K562 (cell line): ENCODE measurements around the gene KISS1R. TPM values are rescaled to one million over a fixed set of nuclear protein-coding genes. Genes with fewer than 3 reads are reported as not detected.

ENCODE experiments used
- BCL6 ChIP-seq: fragments of 250-450 bp; sonication (Bioruptor Pico); IDR thresholded peaks from 2 replicates; pipeline ENCODE4 v1.4.0; 2020
- CBX8 ChIP-seq: fragments of 200-600 bp; sonication (generic); IDR thresholded peaks from 2 replicates; pipeline ENCODE4 v1.6.1; 2012; ENCODE audit warnings: borderline replicate concordance, mixed run types, low read depth, mild to moderate bottlenecking, moderate library complexity, mixed read lengths, low read length, control low read depth, inconsistent platforms; ENCODE audit not compliant: poor library complexity, severe bottlenecking; ENCODE audit errors: extremely low read depth
- HCFC1 ChIP-seq: IDR thresholded peaks from 2 replicates; pipeline ENCODE4 v1.6.1; 2012; ENCODE audit warnings: low read depth, low read length, improper control_type of control experiment
- LCOR ChIP-seq: sonication (generic); formaldehyde crosslinking; IDR thresholded peaks from 2 replicates; pipeline ENCODE4 v1.8.0; 2022; ENCODE audit warnings: mild to moderate bottlenecking, missing genetic modification reagents
- NUFIP1 ChIP-seq: fragments of 450-650 bp; IDR thresholded peaks from 2 replicates; pipeline ENCODE4 v1.6.1; 2018; ENCODE audit not compliant: partially characterized antibody
- PYGO2 ChIP-seq: fragments of 450-650 bp; IDR thresholded peaks from 2 replicates; pipeline ENCODE4 v1.6.1; 2016; ENCODE audit warnings: mild to moderate bottlenecking, missing genetic modification characterization, moderate library complexity, missing compliant biosample characterization
- SPI1 ChIP-seq: IDR thresholded peaks from 2 replicates; pipeline ENCODE4 v1.6.1; 2011; ENCODE audit warnings: low read depth, low read length, control low read depth, borderline replicate concordance
- SRSF1 ChIP-seq: fragments of 200-400 bp; formaldehyde crosslinking; IDR thresholded peaks from 2 replicates; pipeline ENCODE4 v1.6.1; 2017; ENCODE audit warnings: mild to moderate bottlenecking, low read depth, low read length, moderate library complexity
- TAF15 ChIP-seq: fragments of 200-400 bp; formaldehyde crosslinking; IDR thresholded peaks from 2 replicates; pipeline ENCODE4 v1.6.1; 2017; ENCODE audit warnings: mild to moderate bottlenecking, low read depth, low read length, moderate library complexity
- TARDBP ChIP-seq: fragments of 450-650 bp; IDR thresholded peaks from 2 replicates; pipeline ENCODE4 v1.6.1; 2016
- TEAD1 ChIP-seq, 2 experiments: fragments of 450-650 bp in 1 of 2; sonication (generic) in 1 of 2; formaldehyde crosslinking; IDR thresholded peaks; 2 replicates each; pipeline versions ENCODE4 v1.4.0 to v1.8.0; 2020 to 2022; ENCODE audit warnings: mild to moderate bottlenecking in 2 of 2, missing genetic modification reagents in 1 of 2
- ZBTB49 ChIP-seq: sonication (generic); formaldehyde crosslinking; IDR thresholded peaks from 2 replicates; pipeline ENCODE4 v1.8.0; 2022; ENCODE audit warnings: missing genetic modification reagents, mild to moderate bottlenecking, borderline replicate concordance
- ZKSCAN1 ChIP-seq: fragments of 150-350 bp; IDR thresholded peaks from 2 replicates; pipeline ENCODE4 v1.6.1; 2016; ENCODE audit warnings: low read depth, low read length
- ZNF324 ChIP-seq: fragments of 250-450 bp; sonication (Bioruptor Pico); IDR thresholded peaks from 2 replicates; pipeline ENCODE4 v1.4.0; 2020; ENCODE audit warnings: mild to moderate bottlenecking
- polyA plus RNA-seq, 8 experiments: library from polyadenylated mRNA; depleted of rRNA in 4 of 8; stranded (reverse) in 5 of 8; unstranded in 3 of 8; fragments of >200 nt; fragmentation: Nextera tagmentation in 2 of 8; fragmentation: Illumina TruSeq in 1 of 8; extraction: Ambion mirVana in 2 of 8; extraction: Trizol in 1 of 8; gene quantifications; 2 replicates each; pipeline versions ENCODE4 v1.2.1 to v1.2.3, GENCODE V29; 2011 to 2014; ENCODE audit warnings: inconsistent platforms in 1 of 8, missing spikeins in 1 of 8
- total RNA-seq, 7 experiments: library from RNA; depleted of rRNA in 6 of 7; stranded (reverse); fragments of >200 nt in 6 of 7; fragmentation: Illumina TruSeq in 2 of 7; extraction: Trizol in 2 of 7; gene quantifications; 2 replicates each; pipeline versions ENCODE4 v1.2.1 to v1.2.3, GENCODE V29; 2011 to 2021; ENCODE audit warnings: low replicate concordance in 1 of 7
- TF ChIP-seq, protein P1 (sequence below): fragments of 200-600 bp; sonication (generic); IDR thresholded peaks from one replicate; pipeline ENCODE4 v1.6.1; 2012; ENCODE audit warnings: mild to moderate bottlenecking, low read depth, low read length, inconsistent platforms

The KISS1R gene
- total and polyA plus RNA-seq, 9 of the 15 experiments (the other 6 are each of a cell fraction or from before 2014, with no cell fraction given): 0.37 to 39.4 (median 2.0) TPM

- TF ChIP-seq, protein P1, sequence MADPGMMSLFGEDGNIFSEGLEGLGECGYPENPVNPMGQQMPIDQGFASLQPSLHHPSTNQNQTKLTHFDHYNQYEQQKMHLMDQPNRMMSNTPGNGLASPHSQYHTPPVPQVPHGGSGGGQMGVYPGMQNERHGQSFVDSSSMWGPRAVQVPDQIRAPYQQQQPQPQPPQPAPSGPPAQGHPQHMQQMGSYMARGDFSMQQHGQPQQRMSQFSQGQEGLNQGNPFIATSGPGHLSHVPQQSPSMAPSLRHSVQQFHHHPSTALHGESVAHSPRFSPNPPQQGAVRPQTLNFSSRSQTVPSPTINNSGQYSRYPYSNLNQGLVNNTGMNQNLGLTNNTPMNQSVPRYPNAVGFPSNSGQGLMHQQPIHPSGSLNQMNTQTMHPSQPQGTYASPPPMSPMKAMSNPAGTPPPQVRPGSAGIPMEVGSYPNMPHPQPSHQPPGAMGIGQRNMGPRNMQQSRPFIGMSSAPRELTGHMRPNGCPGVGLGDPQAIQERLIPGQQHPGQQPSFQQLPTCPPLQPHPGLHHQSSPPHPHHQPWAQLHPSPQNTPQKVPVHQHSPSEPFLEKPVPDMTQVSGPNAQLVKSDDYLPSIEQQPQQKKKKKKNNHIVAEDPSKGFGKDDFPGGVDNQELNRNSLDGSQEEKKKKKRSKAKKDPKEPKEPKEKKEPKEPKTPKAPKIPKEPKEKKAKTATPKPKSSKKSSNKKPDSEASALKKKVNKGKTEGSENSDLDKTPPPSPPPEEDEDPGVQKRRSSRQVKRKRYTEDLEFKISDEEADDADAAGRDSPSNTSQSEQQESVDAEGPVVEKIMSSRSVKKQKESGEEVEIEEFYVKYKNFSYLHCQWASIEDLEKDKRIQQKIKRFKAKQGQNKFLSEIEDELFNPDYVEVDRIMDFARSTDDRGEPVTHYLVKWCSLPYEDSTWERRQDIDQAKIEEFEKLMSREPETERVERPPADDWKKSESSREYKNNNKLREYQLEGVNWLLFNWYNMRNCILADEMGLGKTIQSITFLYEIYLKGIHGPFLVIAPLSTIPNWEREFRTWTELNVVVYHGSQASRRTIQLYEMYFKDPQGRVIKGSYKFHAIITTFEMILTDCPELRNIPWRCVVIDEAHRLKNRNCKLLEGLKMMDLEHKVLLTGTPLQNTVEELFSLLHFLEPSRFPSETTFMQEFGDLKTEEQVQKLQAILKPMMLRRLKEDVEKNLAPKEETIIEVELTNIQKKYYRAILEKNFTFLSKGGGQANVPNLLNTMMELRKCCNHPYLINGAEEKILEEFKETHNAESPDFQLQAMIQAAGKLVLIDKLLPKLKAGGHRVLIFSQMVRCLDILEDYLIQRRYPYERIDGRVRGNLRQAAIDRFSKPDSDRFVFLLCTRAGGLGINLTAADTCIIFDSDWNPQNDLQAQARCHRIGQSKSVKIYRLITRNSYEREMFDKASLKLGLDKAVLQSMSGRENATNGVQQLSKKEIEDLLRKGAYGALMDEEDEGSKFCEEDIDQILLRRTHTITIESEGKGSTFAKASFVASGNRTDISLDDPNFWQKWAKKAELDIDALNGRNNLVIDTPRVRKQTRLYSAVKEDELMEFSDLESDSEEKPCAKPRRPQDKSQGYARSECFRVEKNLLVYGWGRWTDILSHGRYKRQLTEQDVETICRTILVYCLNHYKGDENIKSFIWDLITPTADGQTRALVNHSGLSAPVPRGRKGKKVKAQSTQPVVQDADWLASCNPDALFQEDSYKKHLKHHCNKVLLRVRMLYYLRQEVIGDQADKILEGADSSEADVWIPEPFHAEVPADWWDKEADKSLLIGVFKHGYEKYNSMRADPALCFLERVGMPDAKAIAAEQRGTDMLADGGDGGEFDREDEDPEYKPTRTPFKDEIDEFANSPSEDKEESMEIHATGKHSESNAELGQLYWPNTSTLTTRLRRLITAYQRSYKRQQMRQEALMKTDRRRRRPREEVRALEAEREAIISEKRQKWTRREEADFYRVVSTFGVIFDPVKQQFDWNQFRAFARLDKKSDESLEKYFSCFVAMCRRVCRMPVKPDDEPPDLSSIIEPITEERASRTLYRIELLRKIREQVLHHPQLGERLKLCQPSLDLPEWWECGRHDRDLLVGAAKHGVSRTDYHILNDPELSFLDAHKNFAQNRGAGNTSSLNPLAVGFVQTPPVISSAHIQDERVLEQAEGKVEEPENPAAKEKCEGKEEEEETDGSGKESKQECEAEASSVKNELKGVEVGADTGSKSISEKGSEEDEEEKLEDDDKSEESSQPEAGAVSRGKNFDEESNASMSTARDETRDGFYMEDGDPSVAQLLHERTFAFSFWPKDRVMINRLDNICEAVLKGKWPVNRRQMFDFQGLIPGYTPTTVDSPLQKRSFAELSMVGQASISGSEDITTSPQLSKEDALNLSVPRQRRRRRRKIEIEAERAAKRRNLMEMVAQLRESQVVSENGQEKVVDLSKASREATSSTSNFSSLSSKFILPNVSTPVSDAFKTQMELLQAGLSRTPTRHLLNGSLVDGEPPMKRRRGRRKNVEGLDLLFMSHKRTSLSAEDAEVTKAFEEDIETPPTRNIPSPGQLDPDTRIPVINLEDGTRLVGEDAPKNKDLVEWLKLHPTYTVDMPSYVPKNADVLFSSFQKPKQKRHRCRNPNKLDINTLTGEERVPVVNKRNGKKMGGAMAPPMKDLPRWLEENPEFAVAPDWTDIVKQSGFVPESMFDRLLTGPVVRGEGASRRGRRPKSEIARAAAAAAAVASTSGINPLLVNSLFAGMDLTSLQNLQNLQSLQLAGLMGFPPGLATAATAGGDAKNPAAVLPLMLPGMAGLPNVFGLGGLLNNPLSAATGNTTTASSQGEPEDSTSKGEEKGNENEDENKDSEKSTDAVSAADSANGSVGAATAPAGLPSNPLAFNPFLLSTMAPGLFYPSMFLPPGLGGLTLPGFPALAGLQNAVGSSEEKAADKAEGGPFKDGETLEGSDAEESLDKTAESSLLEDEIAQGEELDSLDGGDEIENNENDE: no peak
- TF ChIP-seq ZKSCAN1: no peak
- no peak for TF ChIP-seq ZBTB49
- no peak for TF ChIP-seq TAF15
- no peak for TF ChIP-seq TARDBP
- no peak for TF ChIP-seq CBX8
- TF ChIP-seq ZNF324 (CRISPR knock-in tag): no peak
- TF ChIP-seq SRSF1: no peak
- TF ChIP-seq PYGO2 (tag): no peak
- TF ChIP-seq BCL6 (CRISPR knock-in tag): no peak
- TF ChIP-seq NUFIP1: no peak
- peak in 1 of 2 experiments; percentile 41; a peak in 1 of 4 replicates for TF ChIP-seq TEAD1 (CRISPR knock-in tag; IDR thresholded peaks at IDR 0.05)
- no peak for TF ChIP-seq SPI1
- TF ChIP-seq LCOR (CRISPR knock-in tag): no peak
- no peak for TF ChIP-seq HCFC1
Measured at GRCh38 chr19:924553-925086, 7.5 kb downstream of the KISS1R start (continued).
